ENCODE data around the gene ZNF516. TPM values are rescaled to one million over a fixed set of nuclear protein-coding genes. Genes with fewer than 3 reads are reported as not detected.

Gene ZNF516
- total RNA-seq, 1 experiment from 2014 or later: 22.6 TPM

DNA sequence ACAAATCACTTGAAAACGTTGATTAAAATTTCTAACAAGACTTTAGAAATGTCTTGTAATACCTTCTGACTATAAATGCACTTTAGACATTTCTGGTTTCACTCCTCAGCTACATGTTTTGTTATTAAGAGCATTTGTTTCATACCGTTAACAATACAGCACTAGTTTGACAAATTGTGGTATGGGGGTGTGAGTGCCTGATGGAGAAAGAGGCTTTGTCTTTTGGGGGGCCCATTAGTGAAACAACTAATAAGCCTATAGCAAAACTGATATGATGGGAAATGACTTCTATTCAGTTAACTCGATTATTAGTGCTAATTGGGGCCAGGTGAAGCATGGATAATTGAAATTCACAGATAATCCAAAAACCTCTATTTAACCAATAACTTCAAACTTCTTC is 30.9 kb upstream of the ZNF516 start:
- Histone ChIP-seq H2BK20ac (ENCODE audit: low read depth, low read length, poor library complexity, severe bottlenecking) (no peak overlapping the region), H3K4ac (ENCODE audit: low read depth, low read length) (no peak overlapping the region), H3K4me2 (ENCODE audit: insufficient read depth, insufficient read length, low read length) (no peak overlapping the region), H3T11ph (ENCODE audit: low read length) (no peak overlapping the region), H3K27me3 (ENCODE audit: insufficient read depth, low read length) (no peaks in the 10 kb centered on the region), H2BK5ac (ENCODE audit: insufficient read length, low read length) (no peak overlapping the region), H3K9ac (ENCODE audit: extremely low read depth, insufficient read length, low read length) (no peak overlapping the region), H4K91ac (ENCODE audit: insufficient read length, low read depth, low read length) (no peak overlapping the region), H3K23me2 (ENCODE audit: insufficient read length, low read depth, low read length, poor library complexity, severe bottlenecking) (peaks cover 6% of the 10 kb centered on the region), H4K20me1 (ENCODE audit: control insufficient read depth, insufficient read depth, insufficient read length) (no peaks in the 10 kb centered on the region), H4K8ac (replicated peaks; ENCODE audit: insufficient read length, low read depth, low read length) (no peak overlapping the region), H4K5ac (ENCODE audit: insufficient read length, low read depth, low read length) (no peak overlapping the region), H2BK120ac (ENCODE audit: low read depth, low read length, poor library complexity, severe bottlenecking) (no peak overlapping the region), H2AK5ac (ENCODE audit: insufficient read length, low read length) (no peak overlapping the region), H3K14ac (ENCODE audit: insufficient read depth, low read length) (no peak overlapping the region), H3K23ac (ENCODE audit: insufficient read length, low read depth, low read length) (no peak overlapping the region), H3K4me1 (ENCODE audit: insufficient read depth, low read length) (peaks cover 6% of the 10 kb centered on the region; the same call in 1 of the 2 replicates), H3K18ac (ENCODE audit: insufficient read length, low read depth, low read length) (no peak overlapping the region), H2AFZ (ENCODE audit: low read length) (no peak overlapping the region), H3K79me2 (ENCODE audit: insufficient read depth, low read length) (no peaks in the 10 kb centered on the region), H3K9me3 (ENCODE audit: control insufficient read depth, low read depth, low read length) (no peaks in the 10 kb centered on the region), H3K56ac (ENCODE audit: insufficient read length, low read depth, low read length) (no peak overlapping the region), H2BK15ac (ENCODE audit: low read depth, low read length) (no peak overlapping the region), H3K27ac (ENCODE audit: insufficient read length, low read depth, low read length) (no peak overlapping the region), H3K79me1 (ENCODE audit: insufficient read depth, low read depth, low read length, poor library complexity, severe bottlenecking) (no peaks in the 10 kb centered on the region), H2BK12ac (ENCODE audit: insufficient read length, low read depth, low read length) (no peak overlapping the region)
- H3K27ac Mint-ChIP-seq: no peak overlapping the region
- H3K27me3 Mint-ChIP-seq (ENCODE audit: low read depth): peaks cover 21% of the 10 kb centered on the region
- no peak overlapping the region for H3K4me3 Mint-ChIP-seq
- no peaks in the 10 kb centered on the region for H3K9me3 Mint-ChIP-seq
- WGBS (ENCODE audit: extremely low coverage, insufficient read length, low lambda C conversion rate): no CpG with 5 or more reads among the region's 3 CpGs
- no peak for DNase-seq
- peaks cover 33% of the 10 kb centered on the region in 2 experiments for H3K4me1 Mint-ChIP-seq
- TF ChIP-seq, protein P1, sequence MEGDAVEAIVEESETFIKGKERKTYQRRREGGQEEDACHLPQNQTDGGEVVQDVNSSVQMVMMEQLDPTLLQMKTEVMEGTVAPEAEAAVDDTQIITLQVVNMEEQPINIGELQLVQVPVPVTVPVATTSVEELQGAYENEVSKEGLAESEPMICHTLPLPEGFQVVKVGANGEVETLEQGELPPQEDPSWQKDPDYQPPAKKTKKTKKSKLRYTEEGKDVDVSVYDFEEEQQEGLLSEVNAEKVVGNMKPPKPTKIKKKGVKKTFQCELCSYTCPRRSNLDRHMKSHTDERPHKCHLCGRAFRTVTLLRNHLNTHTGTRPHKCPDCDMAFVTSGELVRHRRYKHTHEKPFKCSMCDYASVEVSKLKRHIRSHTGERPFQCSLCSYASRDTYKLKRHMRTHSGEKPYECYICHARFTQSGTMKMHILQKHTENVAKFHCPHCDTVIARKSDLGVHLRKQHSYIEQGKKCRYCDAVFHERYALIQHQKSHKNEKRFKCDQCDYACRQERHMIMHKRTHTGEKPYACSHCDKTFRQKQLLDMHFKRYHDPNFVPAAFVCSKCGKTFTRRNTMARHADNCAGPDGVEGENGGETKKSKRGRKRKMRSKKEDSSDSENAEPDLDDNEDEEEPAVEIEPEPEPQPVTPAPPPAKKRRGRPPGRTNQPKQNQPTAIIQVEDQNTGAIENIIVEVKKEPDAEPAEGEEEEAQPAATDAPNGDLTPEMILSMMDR (conservative IDR thresholded peaks at IDR 0.05): no peak
- H3K36me3 Mint-ChIP-seq (ENCODE audit: insufficient read depth in 1 of 3, low read depth in 3 of 3): no peaks in the 10 kb centered on the region

All from H9 (cell line).